Measurements from ENCODE around the gene ASTN2. TPM values are rescaled to one million over a fixed set of nuclear protein-coding genes. Genes with fewer than 3 reads are reported as not detected.

Gene ASTN2
- total RNA-seq, 4 donors from 2014 or later, result 0.94 to 5.6 (median 3.7) TPM

GRCh38 chr9:116668970-116669695, 745.7 kb downstream of the ASTN2 start:
- H3K27ac ChIP-seq, result no peak overlapping the region
- no peaks in the 10 kb centered on the region for H3K36me3 ChIP-seq
- no peaks in the 10 kb centered on the region for H3K9me3 ChIP-seq
- WGBS, 2 donors, result 94 to 97% methylated on average over 4 of the region's 4 CpGs
- TF ChIP-seq CTCF (IDR thresholded peaks at IDR 0.05) (no peak), POLR2A (IDR thresholded peaks at IDR 0.05) (no peak)
- H3K27me3 ChIP-seq, result no peaks in the 10 kb centered on the region
- intact Hi-C loops (cut with DNase I), result no loop called here
- H3K4me3 ChIP-seq (replicated peaks in 1 of 3), result no peak overlapping the region
- H3K4me1 ChIP-seq, result no peaks in the 10 kb centered on the region
- no peak for DNase-seq

GRCh38 chr9:116663581-116663980, 751.3 kb downstream of the ASTN2 start:
- Histone ChIP-seq H3K27ac (no peak overlapping the region), H3K27me3 (no peaks in the 10 kb centered on the region), H3K4me3 (replicated peaks in 1 of 3) (no peak overlapping the region), H3K36me3 (no peaks in the 10 kb centered on the region), H3K9me3 (no peaks in the 10 kb centered on the region), H3K4me1 (no peaks in the 10 kb centered on the region)
- 94 to 97% methylated on average over 1 of the region's 1 CpG for WGBS, 2 donors
- DNase-seq, result no peak
- intact Hi-C loops (cut with DNase I), result no loop called here
- TF ChIP-seq POLR2A (IDR thresholded peaks at IDR 0.05) (no peak), CTCF (IDR thresholded peaks at IDR 0.05) (no peak)

- intact Hi-C loops (cut with DNase I), result no loop called here
- 74 to 85% methylated on average over 6 of the region's 6 CpGs for WGBS, 2 donors
- TF ChIP-seq POLR2A (IDR thresholded peaks at IDR 0.05) (no peak), CTCF (IDR thresholded peaks at IDR 0.05) (no peak)
- H3K27ac ChIP-seq, result peak overlapping the region in 1 of 3 donors; percentile 58
- H3K9me3 ChIP-seq, result no peaks in the 10 kb centered on the region
- H3K27me3 ChIP-seq, result no peaks in the 10 kb centered on the region
- H3K4me3 ChIP-seq (replicated peaks in 1 of 3), result no peak overlapping the region
- no peaks in the 10 kb centered on the region for H3K36me3 ChIP-seq
- DNase-seq, result no peak
- H3K4me1 ChIP-seq, result no peaks in the 10 kb centered on the region
These were observed 752.1 kb downstream of the ASTN2 start for GRCh38 chr9:116662646-116663310.

DNA sequence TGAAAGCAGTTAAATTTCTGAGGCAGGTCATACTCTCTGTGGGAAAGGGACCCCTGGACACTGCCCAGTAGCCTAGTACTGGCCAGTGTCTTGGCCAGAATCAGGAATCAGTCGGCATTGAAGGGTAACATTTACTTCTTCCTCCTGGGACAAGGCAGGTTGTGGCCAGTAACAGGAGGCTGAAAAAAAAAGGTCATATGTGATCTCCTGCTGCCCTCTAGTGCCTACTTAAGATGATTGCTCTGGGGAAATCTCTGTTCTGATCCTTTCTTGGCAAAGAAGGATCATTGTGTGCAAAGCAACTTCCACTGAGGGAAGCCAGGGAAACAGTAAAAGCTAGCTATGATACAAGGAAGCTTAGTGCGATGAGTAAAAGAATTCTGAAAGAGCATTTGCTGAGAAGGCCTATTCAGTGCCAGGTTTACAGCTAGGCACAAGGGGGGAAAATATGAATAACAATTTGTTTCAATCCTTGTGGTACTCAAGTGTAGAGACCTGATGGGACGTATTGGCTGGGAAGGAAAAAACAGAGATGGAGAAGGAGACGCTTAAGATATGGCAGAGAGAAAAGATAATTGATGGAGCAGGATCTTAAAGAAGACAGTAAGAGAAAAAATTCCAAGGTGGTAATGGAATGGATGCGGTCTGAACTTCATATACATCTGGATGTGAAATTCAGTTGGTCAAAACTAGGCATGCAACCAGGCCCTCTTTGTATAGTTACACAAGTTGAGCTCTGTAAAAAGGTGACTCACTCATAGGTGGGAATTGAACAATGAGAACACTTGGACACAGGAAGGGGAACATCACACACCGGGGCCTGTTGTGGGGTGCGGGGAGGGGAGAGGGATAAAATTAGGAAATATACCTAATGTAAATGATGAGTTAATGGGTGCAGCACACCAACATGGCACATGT, 753.6 kb downstream of the ASTN2 start:
- H3K36me3 ChIP-seq, result no peaks in the 10 kb centered on the region
- WGBS, 2 donors, result 55 to 63% methylated on average over 7 of the region's 7 CpGs
- H3K4me3 ChIP-seq (replicated peaks in 1 of 3), result no peak overlapping the region
- TF ChIP-seq POLR2A (IDR thresholded peaks at IDR 0.05) (no peak), CTCF (IDR thresholded peaks at IDR 0.05) (peak in 5 of 6 experiments; percentile 52 to 76 (median 70))
- no peak overlapping the region for H3K27ac ChIP-seq
- intact Hi-C loops (cut with DNase I), result no loop called here
- peaks cover 2 to 4% of the 10 kb centered on the region in 2 donors for H3K4me1 ChIP-seq
- H3K9me3 ChIP-seq, result no peaks in the 10 kb centered on the region
- H3K27me3 ChIP-seq, result no peaks in the 10 kb centered on the region
- DNase-seq, result peak; percentile 12

Data from thyroid gland (tissue), 4 donors.